HG03378 (cell line): ENCODE data around the gene NETO2.
"Not testable (repeated sequence)": the region's sequence is repeated elsewhere in the genome, so short reads cannot be mapped to it uniquely, and the experiment has no call there.

Source experiments
- ATAC-seq: cut with Tn5 transposase; IDR thresholded peaks from one replicate; pipeline ENCODE4 v1.9.1; 2021; ENCODE audit warnings: mild to moderate bottlenecking, moderate library complexity; ENCODE audit not compliant: unreplicated experiment

The NETO2 gene

GRCh38 chr16:47143677-47144558, at the start of gene NETO2:
NETO2 (minus strand) TSS chr16:47143945; CDS start chr16:47143612, 333 bp downstream.
- ATAC-seq, result peak; percentile 34

GRCh38 chr16:47182318-47182717, 38.6 kb upstream of the NETO2 start:
- ATAC-seq, result no peak

- ATAC-seq, result not testable (repeated sequence)
Measured at GRCh38 chr16:47181066-47181465, 37.3 kb upstream of the NETO2 start.

- ATAC-seq, result no peak
Measured at GRCh38 chr16:47180073-47180472, 36.3 kb upstream of the NETO2 start.

GRCh38 chr16:47175152-47175551, 31.4 kb upstream of the NETO2 start:
- ATAC-seq, result no peak

GRCh38 chr16:47162670-47163420, 19.1 kb upstream of the NETO2 start:
- ATAC-seq, result no peak

GRCh38 chr16:47161464-47161863, 17.7 kb upstream of the NETO2 start:
- ATAC-seq, result no peak

- ATAC-seq, result no peak
Measured at GRCh38 chr16:47160422-47160821, 16.7 kb upstream of the NETO2 start.

GRCh38 chr16:47158992-47159391, 15.2 kb upstream of the NETO2 start:
- no peak for ATAC-seq

GRCh38 chr16:47156680-47157215, 13.0 kb upstream of the NETO2 start:
- ATAC-seq, result no peak

- not testable (repeated sequence) for ATAC-seq
Measured at GRCh38 chr16:47152501-47152900, 8.8 kb upstream of the NETO2 start.

GRCh38 chr16:47150067-47150466, 6.3 kb upstream of the NETO2 start:
- ATAC-seq, result no peak

GRCh38 chr16:47144559-47144877, 773 bp upstream of the NETO2 start:
- no peak for ATAC-seq

GRCh38 chr16:47142821-47143676, 696 bp downstream of the NETO2 start:
- peak; percentile 44 for ATAC-seq

GRCh38 chr16:47142486-47142820, 1.3 kb downstream of the NETO2 start:
- no peak for ATAC-seq

GRCh38 chr16:47141773-47142485, 1.8 kb downstream of the NETO2 start:
- ATAC-seq, result peak; percentile 74

GRCh38 chr16:47140686-47141085, 3.1 kb downstream of the NETO2 start:
- ATAC-seq, result no peak

GRCh38 chr16:47139561-47140185, 4.1 kb downstream of the NETO2 start:
- no peak for ATAC-seq

- not testable (repeated sequence) for ATAC-seq
Measured at GRCh38 chr16:47137925-47138324, 5.8 kb downstream of the NETO2 start.
